Measurements from ENCODE around the gene SLC1A2.

- TF ChIP-seq POLR2A (IDR thresholded peaks at IDR 0.05; ENCODE audit: low read depth, low read length) (no peak), CHD1 (IDR thresholded peaks at IDR 0.05; ENCODE audit: low read depth, low read length) (no peak), CTCF (conservative IDR thresholded peaks at IDR 0.05; ENCODE audit: low read depth, low read length) (no peak), BHLHE40 (IDR thresholded peaks at IDR 0.05; ENCODE audit: low read depth, low read length) (no peak), RCOR1 (IDR thresholded peaks at IDR 0.05; ENCODE audit: insufficient replicate concordance, low read length) (no peak), CEBPB (IDR thresholded peaks at IDR 0.05; ENCODE audit: low read depth, low read length) (no peak), ELK1 (IDR thresholded peaks at IDR 0.05; ENCODE audit: borderline replicate concordance, low read depth, low read length) (no peak), RFX5 (IDR thresholded peaks at IDR 0.05; ENCODE audit: low read depth, low read length) (no peak), USF2 (IDR thresholded peaks at IDR 0.05; ENCODE audit: low read depth, low read length) (no peak), SMC3 (IDR thresholded peaks at IDR 0.05; ENCODE audit: low read depth, low read length) (no peak), MAZ (IDR thresholded peaks at IDR 0.05; ENCODE audit: borderline replicate concordance, low read depth, low read length) (no peak), NFE2L2 (IDR thresholded peaks at IDR 0.05; ENCODE audit: low read depth, low read length) (no peak), MAFK (IDR thresholded peaks at IDR 0.05; ENCODE audit: low read depth, low read length) (no peak), MXI1 (IDR thresholded peaks at IDR 0.05; ENCODE audit: borderline replicate concordance, low read depth, low read length) (no peak)
Observed at GRCh38 chr11:35436581-35437250, 17.4 kb upstream of the SLC1A2 start.

Data from IMR-90 (cell line).